Heart left ventricle (tissue), 16 donors: ENCODE data around the gene CA7. TPM values are rescaled to one million over a fixed set of nuclear protein-coding genes. Genes with fewer than 3 reads are reported as not detected.
A peak's percentile ranks its signal among the peaks of the same experiment; 100 is the strongest.

Experiments
- ATAC-seq, 4 donors: fragments of 200-7000 bp; cut with Tn5 transposase; one replicate each; pipeline ENCODE4 v1.9.1; 2020 to 2022; ENCODE audit warnings: moderate library complexity in 4 of 4, mild to moderate bottlenecking in 3 of 4, moderate number of reproducible peaks in 1 of 4
- DNase-seq, 5 donors: peaks; one replicate each; pipeline ENCODE4 v3.0.0-alpha.2; 2020
- H3K27ac ChIP-seq, 12 donors: fragments of 200-600 bp; sonication (generic) in 4 of 12; one replicate each; pipeline versions ENCODE4 v1.5.0 to v1.8.0; 2016 to 2022; ENCODE audit warnings: mild to moderate bottlenecking in 2 of 12
- H3K27me3 ChIP-seq, 9 donors: fragments of 200-600 bp; sonication (generic) in 2 of 9; one replicate each; pipeline versions ENCODE4 v1.5.1 to v1.8.0; 2016 to 2022; ENCODE audit warnings: mild to moderate bottlenecking in 3 of 9
- H3K36me3 ChIP-seq, 9 donors: fragments of 200-600 bp; sonication (generic) in 2 of 9; one replicate each; pipeline versions ENCODE4 v1.5.0 to v1.8.0; 2018 to 2022; ENCODE audit warnings: mild to moderate bottlenecking in 2 of 9
- H3K4me1 ChIP-seq, 12 donors: fragments of 200-600 bp; sonication (generic) in 4 of 12; one replicate each; pipeline versions ENCODE4 v1.5.0 to v1.8.0; 2016 to 2022; ENCODE audit warnings: mild to moderate bottlenecking in 3 of 12
- H3K4me3 ChIP-seq, 12 donors: fragments of 200-600 bp; sonication (generic) in 4 of 12; one replicate each; pipeline versions ENCODE4 v1.5.0 to v1.8.0; 2017 to 2022; ENCODE audit warnings: mild to moderate bottlenecking in 9 of 12, moderate library complexity in 4 of 12
- H3K9me3 ChIP-seq, 12 donors: fragments of 200-600 bp; sonication (generic) in 4 of 12; one replicate each; pipeline versions ENCODE4 v1.5.0 to v1.8.0; 2016 to 2022; ENCODE audit warnings: mild to moderate bottlenecking in 1 of 12
- CTCF ChIP-seq, 12 donors: fragments of 200-600 bp; sonication (generic) in 4 of 12; IDR thresholded peaks; one replicate each; pipeline versions ENCODE4 v1.5.0 to v1.8.0; 2018 to 2022; ENCODE audit warnings: antibody characterized with exemption in 12 of 12, mild to moderate bottlenecking in 5 of 12
- POLR2A ChIP-seq, 2 donors: fragments of 450-650 bp; IDR thresholded peaks; one replicate each; pipeline ENCODE4 v1.6.1; 2017; ENCODE audit warnings: antibody characterized with exemption in 2 of 2, mild to moderate bottlenecking in 2 of 2, moderate library complexity in 2 of 2
- WGBS, 4 donors: extraction: QIAGEN DNeasy Blood & Tissue Kit in 2 of 4; methylation state at CpG; one replicate each; pipeline versions ENCODE4 v1.1.5 to v1.1.7; 2013 to 2018; 5-methylcytosine and 5-hydroxymethylcytosine counted together
- intact Hi-C, 10 donors: fragments of 100-400 bp; cut with DNase I; formaldehyde crosslinking; loops; one replicate each; pipeline versions ENCODE4 v1.11.1 to v1.14.2; 2022
- polyA plus RNA-seq, 2 donors: library from polyadenylated mRNA; stranded (reverse); fragments of 200-250 nt; gene quantifications; one replicate each; pipeline ENCODE4 v1.2.3, GENCODE V29; 2013
- total RNA-seq, 9 donors: library from RNA; depleted of rRNA in 2 of 9; stranded (reverse); fragments of >200 nt in 2 of 9; fragmentation: NEBNext Ultra II Directional in 3 of 9; extraction: Animal tissue kit (Norgen Biotek cat#: 25700) in 3 of 9; gene quantifications; one replicate each; pipeline versions ENCODE4 v1.1.0 to v1.2.4, GENCODE V29; 2016 to 2023
- donor health status: ischemic (EF 13 %, LVEDD 7.1; RV severe dilation, severe dysfunction).
- donor health status: healthy with polysubstance abuse.
- donor health status: DM: no; HTN: yes; CAD: no.
- donor health status: DM: no; HTN: no; CAD: no.
- donor health status: ischemic (EF 25% LVEDD 6.9; RV normal size, moderate dysfunction).
- donor health status: ischemic (EF 25% LVEDD 5.7; RV mildly dilated, moderate dysfunction).
- donor health status: healthy.
- donor health status: DM: yes; HTN: yes; CAD: no.
- donor health status: ischemic (EF 35%, LVEDD 5.7; RV mildly dilated, moderate dysfunction).
- donor health status: nonischemic (EF 11% LVEDD 7.7; RV severe dilation, severe dysfunction).
- donor health status: DM: yes; HTN: yes; CAD: no.
- donor health status: PGD.
- donor health status: ischemic (EF 29% LVEDD 5.4; RV normal size, mild dysfunction).
- donor health status: nonischemic (EF 23%, LVEDD 6.1; RV moderate dilation, normal function).

The CA7 gene
- total and polyA plus RNA-seq, 11 donors, result not detected

- ATAC-seq (no peak), DNase-seq (no peak)
- no peaks in the 10 kb centered on the region for H3K9me3 ChIP-seq
- TF ChIP-seq POLR2A (IDR thresholded peaks at IDR 0.05) (no peak), CTCF (IDR thresholded peaks at IDR 0.05) (no peak)
- no peak overlapping the region for H3K4me3 ChIP-seq
- no peaks in the 10 kb centered on the region for H3K36me3 ChIP-seq
- intact Hi-C loops, result loop anchor here in 3 of 10 donors (2.0 to 10.0 kb wide), 4 partner anchors 41 to 265 kb away; partner anchors contain the start of gene NAE1 (in 1 of the 3)
- no peaks in the 10 kb centered on the region for H3K27me3 ChIP-seq
- WGBS, 4 donors, result 74 to 96% (median 92%) methylated on average over 3 of the region's 3 CpGs
- peaks cover 0 to 25% (median 5%) of the 10 kb centered on the region in 12 donors for H3K4me1 ChIP-seq
- H3K27ac ChIP-seq, result no peak overlapping the region
Observed at GRCh38 chr16:66871840-66872239, 27.6 kb downstream of the CA7 start.

- intact Hi-C loops, result loop anchor here in 2 of 10 donors (2.0 to 10.0 kb wide), 3 partner anchors 42 to 265 kb away; partner anchors contain the start of gene NAE1 (in 1 of the 2)
- no peak for DNase-seq
- Histone ChIP-seq H3K9me3 (no peaks in the 10 kb centered on the region), H3K27ac (peak overlapping the region in 2 of 12 donors; percentile 7 to 77), H3K36me3 (no peaks in the 10 kb centered on the region), H3K27me3 (no peaks in the 10 kb centered on the region), H3K4me3 (peak overlapping the region in 9 of 12 donors; percentile 27 to 58 (median 47)), H3K4me1 (peaks cover 0 to 25% (median 5%) of the 10 kb centered on the region in 12 donors)
- no peak for ATAC-seq
- 55 to 63% (median 59%) methylated on average over 4 of the region's 4 CpGs for WGBS, 4 donors
- no peak for TF ChIP-seq CTCF (IDR thresholded peaks at IDR 0.05)
- TF ChIP-seq POLR2A (IDR thresholded peaks at IDR 0.05), result no peak
Observed at GRCh38 chr16:66872559-66872942, 28.3 kb downstream of the CA7 start.

GRCh38 chr16:66872943-66873684 is 28.9 kb downstream of the CA7 start:
- H3K4me1 ChIP-seq, result peaks cover 0 to 25% (median 5%) of the 10 kb centered on the region in 12 donors
- WGBS, 4 donors, result 5 to 7% (median 5%) methylated on average over 33 to 39 of the region's 39 CpGs
- H3K4me3 ChIP-seq, result peak overlapping the region in 10 of 12 donors; percentile 27 to 58 (median 46)
- intact Hi-C loops, result loop anchor here in 2 of 10 donors (2.0 to 10.0 kb wide), 3 partner anchors 42 to 266 kb away; partner anchors contain the start of gene NAE1 (in 1 of the 2)
- peak overlapping the region in 7 of 12 donors; percentile 7 to 77 (median 49) for H3K27ac ChIP-seq
- H3K36me3 ChIP-seq, result no peaks in the 10 kb centered on the region
- peak; percentile 90 to 96 (median 93) for DNase-seq
- H3K27me3 ChIP-seq, result no peaks in the 10 kb centered on the region
- H3K9me3 ChIP-seq, result no peaks in the 10 kb centered on the region
- TF ChIP-seq POLR2A (IDR thresholded peaks at IDR 0.05) (no peak), CTCF (IDR thresholded peaks at IDR 0.05) (peak; percentile 86 to 99 (median 94))
- peak; percentile 84 to 96 (median 96) for ATAC-seq

DNA sequence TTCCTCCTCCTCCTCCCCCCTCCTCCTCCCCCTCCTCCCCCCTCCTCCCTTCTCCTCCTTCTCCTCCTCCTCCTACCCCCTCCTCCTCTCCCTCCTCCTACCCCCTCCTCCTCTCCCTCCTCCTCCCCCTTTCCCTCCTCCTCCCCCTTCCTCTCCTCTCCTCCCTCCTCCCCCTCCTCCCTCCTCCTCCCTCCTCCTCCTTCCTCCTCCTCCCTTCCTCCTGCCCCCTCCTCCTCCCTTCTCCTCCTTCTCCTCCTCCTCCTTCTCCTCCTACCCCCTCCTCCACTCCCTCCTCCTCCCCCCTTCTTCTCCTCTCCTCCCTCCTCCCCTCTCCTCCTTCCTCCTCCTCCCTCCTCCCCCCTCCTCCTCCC is 29.5 kb downstream of the CA7 start:
- no peak for DNase-seq
- ATAC-seq, result no peak
- Histone ChIP-seq H3K4me3 (no peak overlapping the region), H3K36me3 (no peaks in the 10 kb centered on the region), H3K9me3 (no peaks in the 10 kb centered on the region), H3K4me1 (peaks cover 0 to 25% (median 5%) of the 10 kb centered on the region in 12 donors), H3K27me3 (no peaks in the 10 kb centered on the region), H3K27ac (no peak overlapping the region)
- intact Hi-C loops, result loop anchor here in 2 of 10 donors (2.0 to 10.0 kb wide), 3 partner anchors 43 to 266 kb away; partner anchors contain the start of gene NAE1 (in 1 of the 2)
- TF ChIP-seq CTCF (IDR thresholded peaks at IDR 0.05), result no peak
- TF ChIP-seq POLR2A (IDR thresholded peaks at IDR 0.05), result no peak
